HG02884 (cell line): ENCODE data around the gene ROR2.
"Not testable (repeated sequence)": the region's sequence is repeated elsewhere in the genome, so short reads cannot be mapped to it uniquely, and the experiment has no call there.

Source experiments
- ATAC-seq: cut with Tn5 transposase; IDR thresholded peaks from one replicate; pipeline ENCODE4 v1.9.1; 2021; ENCODE audit warnings: mild to moderate bottlenecking, moderate library complexity; ENCODE audit not compliant: unreplicated experiment

Gene ROR2

GRCh38 chr9:91803970-91804752 is 145.9 kb downstream of the ROR2 start:
- no peak for ATAC-seq

- ATAC-seq = no peak
Measured at GRCh38 chr9:91803151-91803940, 146.7 kb downstream of the ROR2 start.

GRCh38 chr9:91802391-91802790 is 147.6 kb downstream of the ROR2 start:
- no peak for ATAC-seq

- no peak for ATAC-seq
Measured at GRCh38 chr9:91800473-91801030, 149.5 kb downstream of the ROR2 start.

GRCh38 chr9:91799113-91799744 is 150.8 kb downstream of the ROR2 start:
- ATAC-seq = no peak

- ATAC-seq = not testable (repeated sequence)
Measured at GRCh38 chr9:91798273-91799112, 151.5 kb downstream of the ROR2 start.

- ATAC-seq = not testable (repeated sequence)
Measured at GRCh38 chr9:91797517-91797916, 152.5 kb downstream of the ROR2 start.

- not testable (repeated sequence) for ATAC-seq
Measured at GRCh38 chr9:91796516-91796915, 153.5 kb downstream of the ROR2 start.

- no peak for ATAC-seq
Measured at GRCh38 chr9:91795598-91796241, 154.3 kb downstream of the ROR2 start.

- ATAC-seq = not testable (repeated sequence)
Measured at GRCh38 chr9:91793371-91793770, 156.7 kb downstream of the ROR2 start.

GRCh38 chr9:91790917-91791316 is 159.1 kb downstream of the ROR2 start:
- ATAC-seq = no peak

GRCh38 chr9:91789941-91790340 is 160.1 kb downstream of the ROR2 start:
- no peak for ATAC-seq

GRCh38 chr9:91787931-91788330 is 162.1 kb downstream of the ROR2 start:
- no peak for ATAC-seq

- ATAC-seq = no peak
Measured at GRCh38 chr9:91786132-91786896, 163.7 kb downstream of the ROR2 start.

- ATAC-seq = no peak
Measured at GRCh38 chr9:91785447-91785842, 164.6 kb downstream of the ROR2 start.

GRCh38 chr9:91784673-91785446 is 165.2 kb downstream of the ROR2 start:
- no peak for ATAC-seq

GRCh38 chr9:91783876-91784672 is 166.0 kb downstream of the ROR2 start:
- no peak for ATAC-seq

- ATAC-seq = no peak
Measured at GRCh38 chr9:91783411-91783810, 166.6 kb downstream of the ROR2 start.
